CD14-positive monocyte (primary cell): ENCODE data around the gene LENG1. TPM values are rescaled to one million over a fixed set of nuclear protein-coding genes. Genes with fewer than 3 reads are reported as not detected.

Source experiments
- DNase-seq, 3 donors: peaks; one replicate each; pipeline ENCODE4 v3.0.0-alpha.2; 2011 to 2022
- H2AFZ ChIP-seq: 2 replicates; pipeline ENCODE4 v1.6.0; 2012; ENCODE audit warnings: mild to moderate bottlenecking, low read depth, low read length, inconsistent platforms; ENCODE audit not compliant: insufficient read depth, poor library complexity, severe bottlenecking
- H3K27ac ChIP-seq, 2 donors: 1 replicate in 1 of 2; 2 replicates in 1 of 2; pipeline ENCODE4 v1.5.1; 2012 to 2013; ENCODE audit warnings: low read length in 2 of 2, control low read depth in 1 of 2, inconsistent platforms in 1 of 2, low read depth in 1 of 2, mild to moderate bottlenecking in 1 of 2
- H3K27me3 ChIP-seq, 2 donors: one replicate each; pipeline versions ENCODE4 v1.6.0 to v1.6.1; 2011 to 2013; ENCODE audit warnings: low read length in 2 of 2; ENCODE audit not compliant: control insufficient read depth in 2 of 2, insufficient read depth in 2 of 2
- H3K36me3 ChIP-seq, 2 donors: replicated peaks in 1 of 2; 1 replicate in 1 of 2; 2 replicates in 1 of 2; pipeline versions ENCODE4 v1.5.1 to v1.6.1; 2012 to 2013; ENCODE audit warnings: low read length in 2 of 2, control low read depth in 1 of 2, inconsistent platforms in 1 of 2, mild to moderate bottlenecking in 1 of 2; ENCODE audit not compliant: insufficient read depth in 2 of 2, control insufficient read depth in 1 of 2
- H3K4me1 ChIP-seq, 2 donors: 1 replicate in 1 of 2; 2 replicates in 1 of 2; pipeline versions ENCODE4 v1.5.1 to v1.6.1; 2012 to 2013; ENCODE audit warnings: low read length in 2 of 2, control low read depth in 1 of 2, inconsistent platforms in 1 of 2, mild to moderate bottlenecking in 1 of 2, moderate library complexity in 1 of 2; ENCODE audit not compliant: insufficient read depth in 2 of 2, control insufficient read depth in 1 of 2
- H3K4me2 ChIP-seq: replicated peaks from 2 replicates; pipeline ENCODE3; 2012; ENCODE audit warnings: low read length, moderate library complexity, mild to moderate bottlenecking; ENCODE audit not compliant: poor library complexity, severe bottlenecking; ENCODE audit errors: extremely low read depth
- H3K4me3 ChIP-seq, 3 experiments: fragments of 200-600 bp in 1 of 3; sonication (generic) in 1 of 3; replicated peaks in 1 of 3; 1 replicate in 2 of 3; 2 replicates in 1 of 3; pipeline ENCODE4 v1.5.1; 2011 to 2013; ENCODE audit warnings: low read length in 3 of 3, mild to moderate bottlenecking in 3 of 3, control low read depth in 2 of 3, low read depth in 2 of 3, inconsistent platforms in 1 of 3, moderate library complexity in 1 of 3
- H3K79me2 ChIP-seq: 2 replicates; pipeline ENCODE4 v1.6.0; 2012; ENCODE audit warnings: mild to moderate bottlenecking, control low read depth, inconsistent platforms, low read length, moderate library complexity; ENCODE audit not compliant: insufficient read depth
- H3K9ac ChIP-seq: 2 replicates; pipeline ENCODE4 v1.6.0; 2017; ENCODE audit warnings: low read length, mild to moderate bottlenecking; ENCODE audit not compliant: insufficient read depth, poor library complexity, severe bottlenecking
- H3K9me3 ChIP-seq, 2 donors: replicated peaks in 1 of 2; 1 replicate in 1 of 2; 2 replicates in 1 of 2; pipeline versions ENCODE4 v1.5.1 to v1.6.1; 2012 to 2013; ENCODE audit warnings: low read length in 2 of 2, control low read depth in 1 of 2; ENCODE audit not compliant: control insufficient read depth in 1 of 2, insufficient read depth in 1 of 2
- H4K20me1 ChIP-seq: 2 replicates; pipeline ENCODE4 v1.6.0; 2012; ENCODE audit warnings: mild to moderate bottlenecking, low read length, control low read depth, moderate library complexity; ENCODE audit not compliant: insufficient read depth
- H3K27ac Mint-ChIP-seq, 7 donors: one replicate each; pipeline ENCODE4 v1.8.0; 2020; ENCODE audit warnings: mild to moderate bottlenecking in 7 of 7, mixed read lengths in 7 of 7, moderate library complexity in 6 of 7, inconsistent platforms in 2 of 7
- H3K27me3 Mint-ChIP-seq, 3 donors: one replicate each; pipeline ENCODE4 v1.8.0; 2021 to 2022; ENCODE audit warnings: low read depth in 3 of 3, mild to moderate bottlenecking in 3 of 3, mixed read lengths in 3 of 3, moderate library complexity in 3 of 3, inconsistent platforms in 1 of 3
- H3K36me3 Mint-ChIP-seq, 2 donors: one replicate each; pipeline ENCODE4 v1.8.0; 2020; ENCODE audit warnings: mixed read lengths in 2 of 2, inconsistent platforms in 1 of 2, mild to moderate bottlenecking in 1 of 2
- H3K4me1 Mint-ChIP-seq: one replicate; pipeline ENCODE4 v1.8.0; 2020; ENCODE audit warnings: mild to moderate bottlenecking, mixed read lengths
- H3K4me3 Mint-ChIP-seq, 2 donors: one replicate each; pipeline ENCODE4 v1.8.0; 2020; ENCODE audit warnings: mild to moderate bottlenecking in 2 of 2, mixed read lengths in 2 of 2, moderate library complexity in 1 of 2
- H3K9me3 Mint-ChIP-seq, 7 donors: one replicate each; pipeline ENCODE4 v1.8.0; 2020 to 2022; ENCODE audit warnings: mixed read lengths in 7 of 7, mild to moderate bottlenecking in 6 of 7, moderate library complexity in 6 of 7, inconsistent platforms in 2 of 7
- CTCF ChIP-seq: fragments of 200-600 bp; IDR thresholded peaks from one replicate; pipeline ENCODE4 v1.8.0; 2022; ENCODE audit warnings: antibody characterized with exemption, mild to moderate bottlenecking
- WGBS: methylation state at CpG from one replicate; pipeline ENCODE4 v1.1.5; 2013; ENCODE audit warnings: missing lambda C conversion rate; ENCODE audit not compliant: insufficient coverage; 5-methylcytosine and 5-hydroxymethylcytosine counted together
- intact Hi-C, 2 donors: fragments of 100-400 bp; cut with micrococcal nuclease; formaldehyde crosslinking; loops; one replicate each; pipeline versions ENCODE4 v1.15.0 to v1.15.1; 2023
- polyA plus RNA-seq, 3 donors: library from polyadenylated mRNA; depleted of rRNA in 1 of 3; unstranded in 2 of 3; stranded (reverse) in 1 of 3; fragments of 300-500 nt in 2 of 3; fragments of >200 nt in 1 of 3; fragmentation: Illumina TruSeq in 2 of 3; gene quantifications; 1 replicate in 2 of 3; 2 replicates in 1 of 3; pipeline ENCODE4 v1.2.3, GENCODE V29; 2012 to 2021

The LENG1 gene
- polyA plus RNA-seq, 3 donors, result 3.4 to 5.4 (median 4.2) TPM

GRCh38 chr19:54162884-54163283 is 3.4 kb upstream of the LENG1 start:
- peak overlapping the region; percentile 90 to 99 (median 96) for H3K27ac Mint-ChIP-seq
- DNase-seq, result no peak
- Histone ChIP-seq H3K9me3 (no peaks in the 10 kb centered on the region), H3K27ac (peak overlapping the region; percentile 31 to 49), H2AFZ (no peak overlapping the region), H3K36me3 (peaks cover 2 to 3% of the 10 kb centered on the region in 2 donors), H3K4me3 (peak overlapping the region; percentile 37 to 77 (median 37)), H3K4me2 (peak overlapping the region; percentile 75), H4K20me1 (peaks cover 14% of the 10 kb centered on the region), H3K4me1 (peaks cover 60 to 75% of the 10 kb centered on the region in 2 donors), H3K9ac (no peak overlapping the region), H3K27me3 (peaks cover 0 to 10% of the 10 kb centered on the region in 2 donors), H3K79me2 (peaks cover 28% of the 10 kb centered on the region)
- H3K4me3 Mint-ChIP-seq, result peak overlapping the region; percentile 90 to 95
- intact Hi-C loops, result no loop called here
- peaks cover 6 to 29% (median 22%) of the 10 kb centered on the region in 3 donors for H3K27me3 Mint-ChIP-seq
- peaks cover 0 to 9% (median 0%) of the 10 kb centered on the region in 7 donors for H3K9me3 Mint-ChIP-seq
- peaks cover 60% of the 10 kb centered on the region for H3K4me1 Mint-ChIP-seq
- peaks cover 4% of the 10 kb centered on the region in 2 donors for H3K36me3 Mint-ChIP-seq
- 64% methylated on average over 6 of the region's 14 CpGs for WGBS
- no peak for TF ChIP-seq CTCF

- Histone ChIP-seq H3K4me1 (peaks cover 60 to 75% of the 10 kb centered on the region in 2 donors), H3K9ac (no peak overlapping the region), H3K79me2 (peaks cover 32% of the 10 kb centered on the region), H4K20me1 (peaks cover 20% of the 10 kb centered on the region), H3K27ac (peak overlapping the region; percentile 31 to 49), H3K4me2 (peak overlapping the region; percentile 75), H3K36me3 (peaks cover 7 to 8% of the 10 kb centered on the region in 2 donors), H2AFZ (peak overlapping the region; percentile 51), H3K9me3 (no peaks in the 10 kb centered on the region), H3K27me3 (peaks cover 0 to 10% of the 10 kb centered on the region in 2 donors), H3K4me3 (peak overlapping the region; percentile 37 to 77 (median 37))
- 1% methylated on average over 23 of the region's 35 CpGs for WGBS
- peaks cover 6 to 29% (median 22%) of the 10 kb centered on the region in 3 donors for H3K27me3 Mint-ChIP-seq
- intact Hi-C loops, result no loop called here
- peak overlapping the region; percentile 90 to 95 for H3K4me3 Mint-ChIP-seq
- peak; percentile 84 to 91 (median 87) for DNase-seq
- no peak for TF ChIP-seq CTCF
- H3K27ac Mint-ChIP-seq, result peak overlapping the region; percentile 90 to 99 (median 96)
- peaks cover 7 to 10% of the 10 kb centered on the region in 2 donors for H3K36me3 Mint-ChIP-seq
- H3K9me3 Mint-ChIP-seq, result peaks cover 0 to 9% (median 0%) of the 10 kb centered on the region in 7 donors
- peaks cover 60% of the 10 kb centered on the region for H3K4me1 Mint-ChIP-seq
Measured at GRCh38 chr19:54162241-54162805, 2.8 kb upstream of the LENG1 start.
